Muscle of back (tissue), 11 donors: ENCODE measurements around the gene SIRT7. TPM values are rescaled to one million over a fixed set of nuclear protein-coding genes. Genes with fewer than 3 reads are reported as not detected.
"Not testable (repeated sequence)": the region's sequence is repeated elsewhere in the genome, so short reads cannot be mapped to it uniquely, and the experiment has no call there.

Source experiments
- DNase-seq, 3 donors: peaks; one replicate each; pipeline versions ENCODE4 v3.0.0 to v3.0.0-alpha.2; 2013
- polyA plus RNA-seq, 10 donors: library from polyadenylated mRNA; unstranded; fragments of 120-200 nt; gene quantifications; one replicate each; pipeline ENCODE4 v1.2.1, GENCODE V29; 2013; ENCODE audit not compliant: insufficient read length in 10 of 10

Gene SIRT7
- polyA plus RNA-seq, 10 donors: 5.3 to 9.4 (median 6.9) TPM

- no peak for DNase-seq
Observed at GRCh38 chr17:81921996-81922565, 4.1 kb upstream of the SIRT7 start.

GRCh38 chr17:81921537-81921862, 3.5 kb upstream of the SIRT7 start:
- no peak for DNase-seq

DNA sequence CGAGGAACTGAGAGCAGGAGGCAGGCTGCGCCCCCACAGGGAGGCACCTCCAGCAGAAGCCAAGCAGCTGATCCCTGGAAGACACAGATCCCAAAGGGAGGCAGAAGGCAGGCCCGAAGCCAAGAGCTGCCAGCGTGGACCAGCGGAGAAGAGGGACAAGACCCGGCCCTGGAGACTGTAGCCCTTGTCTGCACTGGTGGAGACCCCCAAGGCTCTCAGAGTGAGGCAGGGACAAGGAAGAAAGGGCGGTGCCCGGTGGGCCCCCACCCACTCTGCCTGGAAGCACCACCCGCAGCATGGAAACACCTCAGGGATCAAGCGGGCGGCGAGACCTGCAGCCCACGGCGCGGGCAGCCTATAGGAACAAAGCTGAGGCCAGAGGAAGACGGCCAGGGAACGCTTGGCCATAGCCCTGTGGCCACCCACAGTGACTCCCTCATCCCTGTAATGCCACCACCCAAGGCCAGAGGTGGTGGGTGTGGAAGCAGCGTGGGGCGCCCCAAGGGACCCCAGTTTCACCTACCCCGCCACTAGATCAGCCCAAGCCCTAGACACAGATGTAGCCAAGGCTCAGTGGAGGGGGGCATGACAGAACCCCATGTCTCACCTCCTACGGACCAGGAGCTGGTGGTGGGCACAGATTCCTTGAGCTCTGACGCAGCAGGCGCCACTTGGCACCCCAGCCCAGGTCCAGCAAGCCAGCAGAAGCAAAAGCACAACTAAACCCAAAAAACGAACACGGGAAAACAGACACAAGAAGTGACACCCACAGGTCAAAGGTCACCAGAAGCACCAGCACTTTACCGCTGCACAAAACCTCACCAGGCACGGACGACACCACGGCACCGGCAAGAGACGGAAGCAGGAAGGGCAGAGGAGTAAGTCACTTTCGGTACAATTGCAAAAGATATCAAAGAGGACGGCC, 2.9 kb upstream of the SIRT7 start:
- DNase-seq: no peak

GRCh38 chr17:81918832-81919545, 1.0 kb upstream of the SIRT7 start:
- no peak for DNase-seq

DNA sequence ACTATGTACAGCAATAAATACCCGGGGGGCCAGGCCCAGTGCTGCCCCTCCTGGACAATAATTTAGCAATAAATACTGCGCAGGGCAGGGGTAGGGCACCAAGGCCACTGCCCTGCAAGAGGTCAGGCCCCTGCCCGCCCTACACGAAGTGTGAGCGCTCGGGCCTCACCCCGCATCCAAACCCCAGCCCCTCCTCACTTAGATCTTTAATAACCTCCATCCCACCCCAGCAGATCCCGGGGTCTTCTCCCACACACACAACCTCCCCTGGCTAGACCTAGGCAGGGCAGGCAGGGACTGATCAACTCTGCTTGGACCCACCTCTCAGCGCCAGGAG, 325 bp upstream of the SIRT7 start:
- DNase-seq: not testable (repeated sequence)

GRCh38 chr17:81916234-81917001, 1.6 kb downstream of the SIRT7 start:
- DNase-seq: no peak

- no peak for DNase-seq
Observed at GRCh38 chr17:81915331-81915730, 2.6 kb downstream of the SIRT7 start.

DNA sequence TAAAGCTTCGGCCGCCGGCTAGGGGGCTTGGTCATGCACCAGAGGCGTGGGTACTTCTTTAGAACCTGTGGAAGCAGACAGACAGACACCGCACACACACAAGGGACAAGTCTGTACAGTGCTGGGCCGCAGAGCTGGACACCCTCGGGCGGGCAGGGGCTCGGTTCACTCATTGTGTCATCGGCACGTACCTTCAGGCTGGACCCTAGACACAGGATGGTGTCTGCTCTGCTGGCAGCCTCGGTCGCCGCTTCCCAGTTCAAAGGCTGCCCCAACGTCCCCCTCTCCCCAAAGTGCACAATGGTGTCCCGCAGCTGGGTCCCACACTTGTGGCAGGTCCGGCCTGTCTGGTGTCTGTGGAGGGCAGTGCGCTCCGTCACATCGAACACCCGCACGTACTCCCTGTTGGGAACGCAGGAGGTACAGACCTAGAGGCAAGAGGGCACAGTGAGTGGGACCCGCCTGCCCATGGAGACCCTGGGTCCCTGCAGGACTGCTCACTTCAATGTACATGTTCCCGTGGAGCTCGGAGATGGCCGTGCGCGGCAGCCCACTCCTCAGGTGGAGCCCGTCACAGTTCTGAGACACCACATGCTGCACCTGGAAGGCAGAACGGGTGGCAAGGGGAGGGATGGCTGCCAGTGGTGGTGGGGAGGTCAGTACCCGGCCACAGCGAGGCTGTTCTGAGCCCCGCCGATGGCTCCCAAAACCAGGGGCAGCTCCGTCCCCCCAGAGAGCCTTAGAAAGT, 3.7 kb downstream of the SIRT7 start:
- DNase-seq: no peak

GRCh38 chr17:81913394-81914102, 4.4 kb downstream of the SIRT7 start:
- no peak for DNase-seq

- DNase-seq: no peak
Observed at GRCh38 chr17:81912441-81913309, 5.3 kb downstream of the SIRT7 start.

GRCh38 chr17:81911969-81912368, 6.0 kb downstream of the SIRT7 start:
- DNase-seq: no peak

GRCh38 chr17:81911277-81911961, 6.6 kb downstream of the SIRT7 start, which contains the start of gene PCYT2:
PCYT2 (minus strand) TSS chr17:81911399; CDS start chr17:81911355, 44 bp downstream.
- DNase-seq: peak; percentile 77 to 91 (median 90)

DNA sequence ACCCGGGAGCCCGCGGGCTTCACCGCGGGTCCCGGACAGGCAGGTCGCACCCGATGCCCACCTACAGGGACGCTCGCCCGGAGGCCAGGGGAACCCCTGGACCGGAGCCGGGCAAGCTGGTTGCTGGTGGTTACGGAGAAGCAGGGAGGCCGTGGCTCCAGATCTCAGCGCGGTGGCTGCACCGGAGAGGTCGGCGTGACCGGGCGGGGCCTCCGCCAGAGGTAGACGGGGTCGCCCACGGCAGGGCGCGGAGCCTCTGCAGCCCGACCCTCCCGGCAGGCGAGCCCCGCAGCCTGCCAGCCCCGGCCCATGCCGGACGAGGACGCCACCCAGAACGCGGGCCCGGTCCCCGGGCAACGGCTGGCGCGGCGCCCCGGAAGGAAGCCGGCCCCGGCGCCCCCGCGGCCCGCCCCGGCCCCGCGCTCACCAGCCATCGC, 7.1 kb downstream of the SIRT7 start:
- DNase-seq: no peak

GRCh38 chr17:81909966-81910839, 7.8 kb downstream of the SIRT7 start:
- no peak for DNase-seq

- DNase-seq: no peak
Observed at GRCh38 chr17:81909231-81909630, 8.7 kb downstream of the SIRT7 start.

DNA sequence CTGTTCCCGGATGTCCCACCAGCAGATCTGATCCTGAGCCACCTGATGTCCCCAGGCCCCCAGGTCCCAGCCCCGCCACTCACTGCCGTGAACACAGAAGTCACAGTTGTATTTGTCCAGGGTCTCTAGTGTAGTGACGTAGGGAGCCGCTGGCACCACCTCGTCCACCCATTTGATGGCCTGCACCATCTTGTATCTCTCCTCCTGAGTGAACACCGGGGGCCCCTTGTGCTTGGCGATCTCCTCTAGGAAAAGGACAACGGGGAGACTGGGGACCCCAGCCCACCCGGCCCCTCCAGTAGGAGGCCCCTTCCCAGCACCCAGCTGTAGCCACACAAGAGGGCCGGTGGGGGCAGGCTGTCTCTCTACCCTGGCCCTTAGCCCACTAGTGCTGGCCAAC, 9.2 kb downstream of the SIRT7 start:
- no peak for DNase-seq

DNA sequence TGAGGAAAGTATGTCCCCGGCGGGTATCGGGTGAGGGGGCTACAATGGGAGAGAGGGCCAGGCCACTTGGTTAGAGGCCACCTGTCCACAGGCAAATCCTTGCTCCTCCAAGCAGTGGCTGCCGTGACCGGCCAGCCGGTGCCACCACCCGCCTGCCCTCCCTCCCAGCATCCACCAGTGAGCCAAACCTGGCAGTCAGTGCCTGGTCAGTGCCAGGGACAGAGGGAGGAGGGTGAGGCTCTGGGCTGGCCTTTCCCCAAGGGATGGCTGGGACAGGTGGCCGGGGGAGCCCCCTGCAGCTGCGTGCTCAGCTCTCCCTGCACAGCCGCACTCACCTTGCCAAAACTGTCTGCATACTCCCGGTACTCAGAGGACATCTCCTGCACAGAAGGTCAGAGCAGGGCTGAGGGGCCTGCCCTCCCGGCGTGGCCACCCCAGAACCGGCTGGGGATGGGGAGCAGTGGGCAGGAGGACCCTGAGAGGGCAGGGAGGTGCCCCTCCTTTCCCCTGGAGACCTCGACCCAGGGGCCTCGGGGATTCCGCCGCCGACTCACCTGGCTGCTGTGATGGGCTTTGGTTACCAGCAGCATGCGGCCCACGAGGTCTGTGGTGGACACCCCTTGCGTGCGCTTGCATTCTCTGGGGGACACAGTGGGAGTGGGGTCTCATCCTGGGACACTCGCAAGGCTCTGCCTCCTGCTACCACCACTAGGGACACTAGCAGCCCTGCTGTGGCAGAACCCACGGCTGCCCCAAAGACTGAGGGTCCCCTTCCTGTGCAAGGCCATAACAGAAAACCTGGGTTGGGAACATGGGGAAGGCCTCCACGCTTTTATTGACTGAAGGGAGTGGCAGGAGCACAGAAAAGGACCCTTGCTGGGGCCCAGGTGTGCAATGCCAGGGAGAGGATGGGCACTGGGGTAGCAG, 10.5 kb downstream of the SIRT7 start:
- DNase-seq: no peak
